Measurements from ENCODE around the gene PSMC1.

PSMC1 gene

DNA sequence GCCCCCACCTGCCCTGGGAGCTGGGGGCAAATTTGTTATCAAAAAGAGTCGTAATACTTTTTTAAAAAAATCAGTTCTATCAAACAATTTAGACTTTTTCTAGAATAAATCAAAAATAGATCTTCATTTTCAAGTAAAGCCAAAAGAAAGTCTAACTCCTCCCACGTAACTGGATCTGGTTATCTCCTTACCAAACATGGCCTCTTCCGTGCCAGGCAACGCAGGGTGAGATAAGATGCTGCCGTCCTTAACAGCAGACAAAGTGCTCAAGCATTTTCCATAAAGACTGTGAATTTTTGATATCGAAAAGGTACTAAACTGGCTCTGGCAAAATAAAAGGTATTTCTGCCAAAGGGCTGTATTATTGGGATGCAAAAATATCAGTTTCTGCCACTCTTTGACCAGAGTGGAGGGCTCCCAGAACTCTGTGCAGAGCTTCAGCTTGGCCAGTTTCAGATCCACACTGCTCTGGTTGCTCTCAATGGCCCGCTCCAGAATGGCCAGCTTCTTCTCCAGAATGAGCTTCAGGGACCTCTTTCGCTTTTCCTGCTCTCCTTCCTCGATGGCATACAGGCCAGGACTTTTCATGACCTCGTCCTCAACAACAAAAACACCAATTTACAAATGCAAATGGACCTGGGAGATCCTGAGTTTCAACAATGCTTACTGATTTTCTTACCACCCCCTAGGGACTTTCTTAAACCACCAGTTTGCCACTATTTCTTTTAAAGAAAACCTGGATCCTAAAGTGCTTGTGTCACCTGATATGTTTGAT is 46.4 kb downstream of the PSMC1 start:
- DNase-seq: no peak

DNA sequence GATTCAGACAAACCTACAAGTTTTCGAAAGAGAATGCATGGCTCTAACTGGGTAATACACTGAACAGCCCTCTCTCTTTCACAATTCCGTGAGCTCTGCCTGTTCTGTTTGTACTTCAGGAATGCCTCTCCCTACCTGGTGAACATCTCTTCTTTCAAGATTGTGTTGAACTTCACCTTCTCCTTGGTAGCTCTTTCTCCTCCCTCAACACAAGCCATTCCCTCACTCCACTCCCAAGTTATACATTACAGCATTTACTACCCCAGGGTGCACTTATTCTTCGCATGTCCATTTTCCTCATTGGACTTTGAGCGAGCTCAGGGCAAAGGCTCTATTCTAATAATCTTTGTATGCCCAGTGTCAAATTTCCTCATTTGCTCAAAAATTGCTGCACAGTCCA is 47.1 kb downstream of the PSMC1 start:
- no peak for DNase-seq

DNA sequence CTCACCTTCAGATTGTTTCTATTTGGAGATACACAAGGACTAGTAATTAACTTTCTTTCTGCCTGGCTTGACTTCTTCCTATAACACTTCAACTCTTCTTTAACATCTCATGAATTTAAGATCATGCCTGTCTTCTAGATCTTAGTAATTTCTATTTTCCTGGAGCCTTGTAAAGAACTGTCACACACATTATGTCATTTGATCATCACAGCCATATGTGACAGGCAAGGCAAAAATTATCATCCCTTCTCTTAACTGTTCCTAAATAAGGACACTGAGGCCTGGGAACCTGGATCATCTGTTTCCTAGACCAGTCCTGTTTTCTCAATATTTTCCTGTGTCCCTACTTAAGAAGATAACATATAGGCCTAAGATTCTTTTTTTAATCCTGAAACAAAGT is 48.1 kb downstream of the PSMC1 start:
- DNase-seq: no peak

DNA sequence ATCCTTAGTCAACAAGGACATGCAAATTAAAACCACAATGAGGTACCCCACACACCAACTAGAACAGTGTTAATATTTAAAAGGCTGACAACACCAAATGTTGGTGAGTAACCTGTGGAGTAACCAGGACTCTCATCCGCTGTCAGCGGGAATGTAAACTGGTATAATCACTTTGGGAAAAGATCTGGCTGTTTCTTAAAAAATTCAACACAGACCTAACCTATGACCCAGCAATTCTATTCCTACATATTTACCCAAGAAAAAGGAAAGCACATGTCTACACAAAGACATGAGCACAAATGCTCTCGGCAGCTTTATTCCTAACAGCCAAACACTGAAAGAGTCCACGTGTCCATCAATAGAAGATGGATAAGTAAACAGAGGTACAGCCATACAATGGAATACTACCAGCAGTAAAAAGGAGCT is 48.8 kb downstream of the PSMC1 start:
- DNase-seq: no peak

DNA sequence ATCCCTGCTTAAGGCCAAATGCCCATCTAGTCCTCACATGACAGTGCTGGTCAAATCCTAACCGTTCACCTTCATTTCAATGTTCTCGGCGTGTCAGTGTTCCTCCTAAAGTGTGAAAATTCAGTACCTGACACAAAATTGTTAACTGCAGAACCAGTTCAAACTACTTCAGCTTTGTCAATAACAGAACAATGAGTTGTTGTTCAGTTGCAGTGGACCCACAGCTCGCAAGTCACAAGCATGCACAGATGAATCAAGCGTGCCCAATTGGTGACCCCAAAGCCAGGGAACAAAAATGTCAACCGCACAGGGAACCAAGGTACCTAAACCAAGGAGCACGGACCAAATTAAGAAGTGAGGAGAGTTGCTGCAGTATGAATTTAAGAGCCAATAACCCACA is 52.2 kb downstream of the PSMC1 start:
- DNase-seq: no peak

DNA sequence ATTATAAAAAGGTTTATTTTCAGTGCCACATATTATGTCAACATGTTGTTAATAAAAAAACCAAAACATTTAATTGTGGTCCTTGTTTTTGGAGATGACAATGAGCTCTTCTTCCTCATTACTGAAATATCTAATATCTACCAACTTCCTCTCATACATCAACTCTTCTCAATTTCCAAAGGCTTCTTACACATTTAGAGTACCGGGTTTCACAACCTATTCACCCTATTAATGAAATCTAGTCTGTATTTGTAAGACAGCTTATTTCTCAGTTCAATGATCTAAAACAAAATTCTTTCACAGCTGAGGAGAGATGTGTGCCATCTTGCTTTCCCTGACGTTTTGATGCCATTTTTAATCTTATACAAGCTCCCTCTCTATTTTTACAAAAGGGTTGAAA is 60.9 kb downstream of the PSMC1 start:
- peak in 1 of 2 experiments; percentile 2 for DNase-seq

DNA sequence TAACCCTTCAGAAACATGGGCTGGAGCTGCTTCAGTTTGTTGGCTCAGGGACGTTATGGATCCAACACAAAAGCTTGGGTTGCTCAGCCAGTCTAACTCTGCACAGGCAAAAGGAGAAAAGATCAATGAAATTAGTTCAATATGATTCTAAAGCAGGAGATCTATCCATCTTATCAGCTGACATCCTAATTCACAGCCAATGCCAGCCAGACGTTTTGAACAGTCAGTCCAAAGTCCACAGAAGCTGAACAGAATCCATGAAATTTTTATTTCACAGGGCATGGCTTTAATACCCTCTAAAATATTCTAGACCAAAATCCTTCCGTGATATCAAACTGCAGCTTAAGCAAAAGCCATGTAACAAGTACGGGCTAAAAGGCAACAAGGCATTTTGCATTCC is 61.7 kb downstream of the PSMC1 start:
- no peak for DNase-seq

DNA sequence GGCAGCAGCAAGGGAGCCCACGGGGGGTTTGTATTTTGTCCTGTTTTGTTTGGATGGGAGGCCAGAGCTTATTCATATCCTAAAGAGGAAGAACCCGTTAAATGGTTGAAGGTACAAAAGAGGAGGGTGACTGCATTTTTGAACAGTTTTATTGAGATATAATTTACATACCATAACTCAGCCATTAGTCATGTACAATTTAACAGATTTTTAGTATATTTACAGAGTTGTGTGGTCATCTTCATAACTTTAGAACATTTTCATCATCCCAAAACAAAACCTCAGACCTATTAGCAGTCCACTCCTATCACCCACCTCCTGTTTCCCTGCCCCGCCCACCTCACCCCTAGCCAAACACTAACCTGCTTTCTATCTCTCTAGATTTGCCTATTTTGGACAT is 62.8 kb downstream of the PSMC1 start:
- DNase-seq: no peak

DNA sequence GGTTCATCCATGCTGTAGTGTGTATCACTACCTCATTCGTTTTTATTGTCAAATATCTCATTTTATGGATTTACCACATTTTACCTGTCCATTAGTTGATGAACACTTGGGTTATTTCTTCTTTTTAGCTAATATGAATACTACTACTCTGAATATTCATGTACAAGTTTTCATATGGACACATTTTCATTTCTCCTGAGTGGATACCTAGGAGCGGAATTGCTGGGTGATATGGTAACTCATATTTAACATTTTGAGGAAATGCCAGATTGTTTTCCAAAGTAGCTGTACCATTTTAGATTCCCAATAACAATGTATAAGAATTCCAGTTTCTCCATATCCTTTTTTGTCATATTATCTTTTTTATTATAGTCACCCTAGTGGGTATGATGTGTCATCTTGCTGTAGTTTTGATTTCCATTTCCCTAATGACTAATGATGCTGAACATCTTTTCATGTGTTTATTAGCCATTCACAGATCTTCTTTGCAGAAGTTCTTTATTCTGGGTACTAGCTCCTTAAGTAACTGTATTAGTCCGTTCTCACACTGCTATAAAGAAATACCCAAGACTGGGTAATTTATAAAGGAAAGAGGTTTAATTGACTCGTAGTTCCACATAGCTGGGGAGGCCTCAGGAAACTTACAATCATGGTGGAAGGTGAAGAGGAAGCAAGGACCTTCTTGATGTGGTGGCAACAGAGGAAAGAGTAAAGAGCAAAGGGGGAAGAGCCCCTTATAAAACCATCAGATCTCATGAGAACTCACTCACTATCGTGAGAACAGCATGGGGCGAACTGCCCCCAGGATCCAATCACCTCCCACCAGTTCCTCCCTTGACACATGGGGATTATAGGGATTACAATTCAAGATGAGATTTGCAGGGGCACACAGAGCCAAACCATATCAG is 63.5 kb downstream of the PSMC1 start:
- no peak for DNase-seq

DNA sequence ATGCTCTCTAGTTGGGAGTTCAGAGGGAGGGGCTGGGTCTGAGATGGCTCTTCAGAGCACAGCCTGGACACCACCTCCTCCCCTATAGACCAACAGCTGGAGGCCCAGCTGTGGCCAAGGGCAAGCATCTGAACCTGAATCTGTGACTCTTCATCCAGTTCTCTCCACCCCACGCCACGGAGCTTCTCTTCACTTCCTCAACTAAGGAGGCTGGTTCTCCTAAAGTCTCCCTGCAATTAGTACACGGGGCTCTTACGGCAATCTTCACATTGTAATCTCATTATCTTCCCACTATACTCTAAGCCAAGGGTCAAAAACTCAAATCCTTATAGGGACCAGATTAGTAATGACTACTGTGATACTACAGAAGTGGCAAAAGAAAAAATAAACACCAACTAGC is 65.5 kb downstream of the PSMC1 start:
- DNase-seq: no peak
